ENCODE results near the gene ANKRD7.

Gene ANKRD7, protein sequence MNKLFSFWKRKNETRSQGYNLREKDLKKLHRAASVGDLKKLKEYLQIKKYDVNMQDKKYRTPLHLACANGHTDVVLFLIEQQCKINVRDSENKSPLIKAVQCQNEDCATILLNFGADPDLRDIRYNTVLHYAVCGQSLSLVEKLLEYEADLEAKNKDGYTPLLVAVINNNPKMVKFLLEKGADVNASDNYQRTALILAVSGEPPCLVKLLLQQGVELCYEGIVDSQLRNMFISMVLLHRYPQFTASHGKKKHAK

DNA sequence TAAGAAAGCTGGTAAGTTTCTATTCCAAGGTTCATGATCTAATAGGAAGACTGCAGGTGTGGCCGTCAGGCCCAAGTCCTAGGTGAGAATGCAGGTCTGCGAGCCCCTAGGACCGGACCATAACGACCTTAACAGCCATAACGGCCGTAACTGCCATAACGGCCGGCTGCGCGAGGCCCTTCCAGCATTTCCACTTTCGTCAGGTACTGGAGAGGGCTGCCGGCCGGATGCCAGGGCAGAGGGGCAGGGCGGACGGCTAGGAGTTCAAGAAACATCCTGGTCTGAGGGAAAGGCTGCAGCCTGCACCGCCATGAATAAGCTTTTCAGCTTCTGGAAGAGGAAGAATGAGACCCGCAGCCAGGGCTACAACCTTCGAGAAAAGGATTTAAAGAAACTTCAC lies at the start of gene ANKRD7:
TSS of gene ANKRD7 (plus strand) at position 184 of the 400 bp plus-strand sequence. CDS start at position 311, 127 bp downstream.
- no peak for DNase-seq

DNA sequence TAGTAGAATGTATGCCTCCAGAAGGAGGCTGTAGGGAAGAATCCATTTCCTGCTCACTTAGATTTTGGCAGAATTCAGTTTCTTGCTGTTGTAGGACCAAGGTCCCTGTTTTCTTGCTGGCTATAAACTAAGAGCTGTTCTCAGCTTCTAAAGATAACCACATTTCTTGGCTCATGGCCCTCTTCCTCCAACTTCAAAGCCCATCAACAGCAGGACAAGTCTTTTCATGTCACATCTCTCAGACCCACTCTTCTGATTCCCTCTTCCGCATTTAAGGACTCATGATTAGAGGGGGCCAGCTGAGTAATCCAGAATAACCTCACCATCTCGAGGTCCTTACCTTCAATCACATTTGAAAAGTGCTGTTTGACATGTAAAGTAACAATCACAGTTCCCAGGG lies 48.8 kb upstream of the ANKRD7 start:
- DNase-seq: no peak

DNA sequence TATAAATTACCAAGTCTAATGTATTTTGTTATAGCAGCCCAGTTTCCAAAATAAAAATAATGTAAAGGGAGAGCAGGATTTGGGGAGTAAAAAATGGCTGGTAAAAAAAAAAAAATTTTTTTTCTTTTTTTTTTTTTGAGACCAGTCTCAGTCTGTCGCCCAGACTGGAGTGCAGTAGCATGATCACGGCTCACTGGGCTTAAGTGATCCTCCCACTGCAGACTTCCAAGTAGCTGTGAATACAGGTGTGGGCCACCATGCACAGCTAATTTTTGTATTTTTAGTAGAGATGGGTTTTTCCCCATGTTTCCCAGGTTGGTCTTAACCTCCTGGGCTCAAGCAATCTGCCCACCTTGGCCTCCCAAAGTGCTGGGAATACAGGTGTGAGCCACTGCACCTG lies 45.3 kb upstream of the ANKRD7 start:
- no peak for DNase-seq

DNA sequence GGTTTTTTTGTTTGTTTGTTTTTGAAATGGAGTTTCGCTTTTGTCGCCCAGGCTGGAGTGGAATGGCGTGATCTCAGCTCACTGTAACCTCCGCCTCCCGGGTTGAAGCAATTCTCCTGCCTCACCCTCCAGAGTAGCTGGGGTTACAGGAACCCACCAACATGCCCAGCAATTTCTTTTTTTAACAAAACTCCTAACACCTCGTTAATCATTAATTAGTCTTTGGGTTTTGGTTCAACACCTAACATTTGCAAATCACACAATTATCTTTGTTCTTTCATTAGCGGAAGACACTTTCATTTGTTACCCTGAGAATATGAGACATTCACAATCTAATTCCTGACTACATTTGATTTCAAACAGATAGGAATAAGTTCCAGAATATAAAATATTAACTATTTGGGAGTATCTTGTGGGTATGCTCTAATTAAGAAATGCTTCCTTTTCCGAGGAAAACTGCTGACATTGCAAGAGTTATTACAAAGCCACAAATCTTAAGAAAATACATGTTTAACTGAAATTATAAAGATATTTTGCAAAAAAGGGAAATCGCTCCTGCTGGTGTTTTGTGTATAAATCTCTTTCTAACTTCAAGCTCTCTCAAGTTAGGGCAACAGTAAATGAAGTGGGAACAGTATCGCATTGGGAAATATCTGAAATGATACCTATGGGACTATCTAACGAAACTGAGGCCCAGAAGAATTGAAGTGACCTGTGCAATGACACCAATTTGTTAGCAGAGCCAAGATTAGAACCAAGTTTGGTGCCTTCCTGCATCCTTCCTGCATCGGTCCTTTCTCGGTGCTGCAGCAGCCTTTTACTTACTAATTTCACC lies 41.7 kb upstream of the ANKRD7 start:
- DNase-seq: no peak

DNA sequence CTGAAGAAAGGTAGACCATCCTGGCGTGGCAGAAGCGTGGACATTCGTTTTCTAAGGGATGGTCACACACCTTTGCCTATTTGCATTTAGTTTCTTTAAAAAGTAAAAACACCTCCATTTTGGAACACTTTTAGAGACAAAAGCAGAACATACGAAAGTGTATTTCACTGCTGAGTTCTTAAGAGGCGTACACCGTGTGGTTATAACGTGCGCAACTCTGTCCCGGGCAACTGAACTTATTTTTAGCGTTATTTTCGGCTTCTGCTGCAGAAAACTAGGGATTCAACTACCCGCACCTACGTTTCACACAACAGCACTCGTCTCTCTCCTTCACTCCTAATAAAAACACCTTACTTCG lies 41.1 kb upstream of the ANKRD7 start:
- no peak for DNase-seq

DNA sequence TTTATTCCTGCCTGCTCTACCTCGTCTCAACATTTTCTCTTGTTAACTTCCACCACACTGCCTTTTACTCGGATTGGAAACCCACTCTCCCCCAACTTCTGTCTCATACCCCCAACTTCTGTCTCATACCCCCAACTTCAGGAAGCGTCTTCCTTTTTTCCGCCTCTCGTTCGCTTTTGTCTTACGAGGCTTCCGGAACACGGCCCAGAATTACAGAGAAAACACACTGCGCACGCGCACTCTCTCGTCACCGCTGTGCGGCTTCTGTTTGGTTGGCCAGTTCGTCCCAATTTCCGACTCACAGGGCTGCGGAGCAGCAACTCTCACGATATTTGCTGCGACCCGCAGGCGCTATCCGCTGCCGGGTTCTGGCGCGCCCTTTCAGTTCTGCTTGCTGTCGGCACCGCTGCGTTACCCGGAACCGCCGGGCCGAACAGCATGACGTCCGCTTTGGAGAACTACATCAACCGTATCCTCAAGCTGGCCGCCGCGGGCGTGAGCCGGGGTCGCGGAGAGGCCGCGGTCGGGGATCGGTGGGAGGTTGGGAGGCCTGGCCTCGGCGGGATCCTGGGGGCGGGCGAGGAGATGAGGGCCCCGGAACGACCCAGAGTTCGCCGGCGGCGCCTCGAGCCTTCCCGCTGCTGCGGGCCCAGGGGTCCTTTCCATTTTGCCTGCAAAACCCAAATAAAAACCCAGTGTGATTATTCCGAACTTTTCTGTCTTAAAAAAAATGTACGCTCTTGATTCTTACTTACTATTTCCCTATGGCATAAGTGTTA lies 40.5 kb upstream of the ANKRD7 start, which contains the start of gene LSM8:
TSS of gene LSM8 (plus strand) at position 379 of the 779 bp plus-strand sequence. CDS start at position 439, 60 bp downstream.
- peak; percentile 94 for DNase-seq

DNA sequence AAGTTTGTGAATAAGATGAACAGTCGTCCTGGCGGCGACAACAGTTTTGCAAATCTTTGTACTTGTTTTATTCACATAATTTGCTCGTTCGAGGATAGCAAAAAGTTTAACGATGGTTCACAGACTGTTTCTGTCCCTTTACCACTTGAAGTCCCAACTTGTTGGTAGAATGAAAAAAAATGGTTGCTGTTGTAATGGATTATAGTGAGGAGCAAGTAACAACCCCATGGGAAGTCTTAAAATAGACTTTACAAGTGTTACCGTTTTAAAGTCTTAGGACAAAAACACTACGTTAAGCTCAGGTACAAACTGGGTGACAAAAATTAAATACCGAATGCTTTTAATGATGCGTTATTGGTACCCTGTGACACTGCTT lies 40.0 kb upstream of the ANKRD7 start:
- DNase-seq: no peak

DNA sequence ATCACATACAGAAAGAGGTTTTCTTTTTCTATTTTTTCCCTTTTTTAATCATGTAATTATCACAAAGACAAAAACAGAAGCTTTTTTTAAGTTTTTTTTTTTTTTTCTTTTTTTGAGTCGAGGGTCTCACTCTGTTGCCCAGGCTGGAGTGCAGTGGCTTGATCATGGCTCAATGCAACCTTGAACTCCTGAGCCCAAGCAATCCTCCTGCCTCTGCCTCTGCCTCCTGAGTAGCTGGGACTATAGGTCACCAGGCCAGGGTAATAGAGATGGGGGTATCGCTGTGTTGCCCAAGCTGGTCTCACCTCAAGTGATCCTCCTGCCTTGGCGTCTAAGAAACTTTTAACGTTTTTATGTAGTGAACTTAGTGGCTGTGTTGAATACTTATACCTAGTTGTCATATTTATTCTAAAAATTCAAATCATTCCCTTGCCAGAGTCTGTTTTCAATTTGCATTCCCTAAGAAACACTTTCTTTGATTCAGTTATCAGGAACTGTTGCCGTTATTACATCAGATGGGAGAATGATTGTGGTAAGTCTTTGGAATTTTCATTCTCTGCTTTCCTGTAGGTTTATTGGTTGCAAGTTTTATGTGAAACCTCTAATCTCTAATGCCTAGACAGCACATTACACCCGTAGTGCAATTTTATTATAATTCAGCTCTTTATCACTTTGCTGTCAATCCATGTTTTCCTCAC lies 39.2 kb upstream of the ANKRD7 start:
- no peak for DNase-seq

DNA sequence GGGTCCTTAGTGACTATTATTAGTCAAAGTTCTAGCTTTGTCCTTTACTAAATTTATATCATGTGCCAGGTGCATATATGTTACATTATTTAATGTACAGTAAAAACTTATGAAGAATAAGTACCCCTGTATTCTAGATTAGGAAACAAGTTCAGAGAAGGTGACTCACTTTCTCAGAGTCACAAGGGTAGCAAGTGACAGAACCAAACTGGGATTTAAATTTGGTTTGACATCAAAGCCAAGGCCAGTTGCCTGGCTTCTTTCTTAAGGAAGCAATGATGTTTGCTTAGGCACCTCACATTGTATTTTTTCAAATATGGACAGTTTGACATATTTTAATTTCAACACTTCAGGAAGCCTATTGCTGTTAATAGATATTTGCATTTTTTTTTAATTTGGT lies 38.0 kb upstream of the ANKRD7 start:
- no peak for DNase-seq

DNA sequence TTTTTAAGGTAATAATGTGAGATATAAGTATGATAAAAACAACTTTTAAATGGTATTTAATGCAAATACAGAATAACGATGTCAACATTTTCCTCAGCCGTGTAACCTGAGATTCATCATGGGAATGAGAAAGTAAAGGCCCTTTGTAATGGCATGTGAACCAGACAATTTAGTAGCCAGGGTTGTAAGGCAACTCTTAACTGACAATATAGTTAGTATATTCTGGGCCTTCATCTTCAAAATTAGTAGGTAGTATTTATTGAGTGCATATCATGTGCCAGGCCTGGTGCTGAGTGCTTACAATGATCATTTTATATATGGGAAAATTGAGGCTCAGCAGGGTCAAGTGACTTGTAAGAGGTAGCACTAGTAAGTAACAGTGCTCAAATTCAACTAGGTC lies 29.9 kb upstream of the ANKRD7 start:
- DNase-seq: no peak

DNA sequence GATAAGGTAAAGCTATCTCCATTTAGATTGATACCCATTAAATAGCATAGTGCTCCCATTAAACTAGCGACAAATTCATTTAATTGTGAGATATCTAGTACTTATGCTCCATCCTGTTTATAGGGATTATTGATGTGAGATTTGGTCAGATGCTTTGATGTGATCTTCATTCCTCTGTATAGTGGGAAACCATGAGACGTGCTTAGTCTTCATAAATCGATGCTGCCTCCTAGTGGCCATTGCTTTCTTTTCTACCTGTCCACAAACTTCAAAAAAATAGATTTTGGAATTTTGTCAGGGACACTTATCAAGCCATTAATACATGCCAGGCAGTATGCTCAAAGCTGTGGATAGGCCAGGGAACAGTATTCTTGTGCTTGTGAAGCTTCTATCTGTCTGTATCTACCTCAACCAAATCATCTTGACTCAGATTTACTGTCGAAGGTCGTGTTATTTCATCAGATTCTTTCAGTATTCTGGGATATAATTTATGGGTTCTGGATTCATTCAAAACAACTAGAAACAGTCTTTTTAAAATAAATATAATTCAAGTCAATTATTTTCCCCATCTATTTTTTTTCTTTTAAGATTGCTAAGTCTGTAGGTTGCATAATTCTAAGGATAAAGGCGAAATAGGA lies 28.5 kb upstream of the ANKRD7 start:
- peak; percentile 33 for DNase-seq

DNA sequence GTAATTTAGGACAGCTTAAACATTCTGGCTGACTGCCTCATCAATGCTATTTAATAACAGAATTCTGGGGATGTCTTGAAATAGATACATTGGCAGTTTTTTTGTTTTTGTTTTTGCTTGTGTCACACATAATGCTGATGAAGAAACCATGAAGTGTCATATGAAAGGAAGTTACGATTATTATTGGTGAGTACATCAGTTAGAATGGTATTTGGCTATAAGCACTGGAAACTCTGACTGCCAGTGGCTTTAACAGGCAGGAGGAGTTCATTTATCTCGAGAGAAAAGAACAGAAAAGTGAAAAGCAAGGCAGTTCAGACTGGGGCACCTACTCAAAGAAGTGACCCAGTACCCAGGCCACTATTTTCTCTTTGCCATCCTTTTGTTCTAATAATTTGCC lies 22.4 kb upstream of the ANKRD7 start:
- DNase-seq: no peak

DNA sequence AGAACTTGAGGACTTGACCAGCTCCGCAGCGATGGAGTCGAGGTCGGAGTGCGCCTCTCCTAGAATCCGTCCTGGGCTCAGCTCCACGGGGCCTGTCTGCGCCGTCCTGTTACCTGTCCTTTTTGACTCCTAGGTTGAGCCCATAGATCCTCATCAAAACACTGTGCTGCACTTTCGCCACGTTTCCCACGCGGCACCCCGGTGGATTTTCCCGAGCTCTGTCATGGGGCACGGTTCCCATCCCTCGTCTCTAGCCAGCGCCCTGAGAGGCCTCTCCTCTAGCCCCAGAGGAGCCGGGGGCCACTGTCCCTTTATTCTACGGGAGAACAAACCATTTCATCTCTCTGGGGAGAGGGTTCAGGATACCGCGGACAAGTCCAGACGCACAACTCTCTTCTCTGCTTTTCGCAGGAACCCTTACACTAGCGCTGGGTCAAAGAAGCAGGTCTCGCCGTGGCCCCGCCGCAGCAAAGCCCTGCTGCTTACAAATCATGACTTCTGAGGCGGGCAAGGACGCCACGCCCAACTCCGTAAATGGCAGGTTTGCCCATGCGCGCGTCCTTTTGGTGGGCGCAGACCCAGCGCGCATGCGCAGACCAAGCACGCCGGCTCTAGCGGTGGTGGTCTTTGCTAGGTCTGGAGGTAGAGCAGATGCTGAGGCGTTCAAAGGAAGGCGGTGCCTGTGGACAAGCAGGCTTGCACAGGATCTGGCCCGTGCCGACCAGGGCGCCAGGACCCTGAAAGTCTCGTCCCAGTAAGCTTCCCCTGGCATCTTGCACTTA lies 10.3 kb upstream of the ANKRD7 start:
- peak; percentile 81 for DNase-seq

DNA sequence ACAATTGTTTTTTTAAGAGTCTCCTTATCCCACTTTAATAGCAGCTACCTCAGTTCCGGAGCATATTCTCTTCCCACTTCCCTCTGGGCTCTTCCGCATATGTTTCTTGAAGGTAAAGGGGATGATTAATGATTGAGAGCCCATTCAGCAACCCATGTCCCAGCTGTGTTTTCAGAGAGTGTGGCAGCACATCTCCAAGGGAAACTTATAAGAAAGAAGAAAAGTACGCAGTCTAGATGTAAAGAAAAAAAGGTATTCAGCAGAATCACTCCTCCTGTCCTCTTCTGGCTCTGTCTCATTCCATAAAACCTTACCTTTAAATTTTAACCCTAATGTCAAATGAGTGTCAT lies 9.7 kb upstream of the ANKRD7 start:
- DNase-seq: no peak

DNA sequence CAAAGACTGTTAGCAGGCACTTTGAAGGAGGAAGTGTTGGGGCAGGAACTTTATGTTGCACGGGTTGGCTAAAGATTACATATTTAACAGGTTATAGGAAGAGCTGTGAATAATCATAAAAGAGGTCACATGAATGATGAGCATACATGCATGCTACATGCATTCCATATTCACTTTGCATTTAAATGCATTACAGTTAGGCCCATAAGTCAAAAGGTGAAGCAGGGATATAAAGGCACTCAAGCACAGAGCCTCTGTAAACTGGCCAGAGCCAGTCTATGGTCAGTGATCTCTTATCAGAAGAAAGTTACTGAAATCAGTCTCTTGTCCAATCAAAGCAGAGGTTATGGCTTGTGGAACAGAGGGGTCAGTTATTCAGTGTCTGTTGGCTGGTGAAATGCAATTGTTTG lies 7.3 kb upstream of the ANKRD7 start:
- DNase-seq: no peak

DNA sequence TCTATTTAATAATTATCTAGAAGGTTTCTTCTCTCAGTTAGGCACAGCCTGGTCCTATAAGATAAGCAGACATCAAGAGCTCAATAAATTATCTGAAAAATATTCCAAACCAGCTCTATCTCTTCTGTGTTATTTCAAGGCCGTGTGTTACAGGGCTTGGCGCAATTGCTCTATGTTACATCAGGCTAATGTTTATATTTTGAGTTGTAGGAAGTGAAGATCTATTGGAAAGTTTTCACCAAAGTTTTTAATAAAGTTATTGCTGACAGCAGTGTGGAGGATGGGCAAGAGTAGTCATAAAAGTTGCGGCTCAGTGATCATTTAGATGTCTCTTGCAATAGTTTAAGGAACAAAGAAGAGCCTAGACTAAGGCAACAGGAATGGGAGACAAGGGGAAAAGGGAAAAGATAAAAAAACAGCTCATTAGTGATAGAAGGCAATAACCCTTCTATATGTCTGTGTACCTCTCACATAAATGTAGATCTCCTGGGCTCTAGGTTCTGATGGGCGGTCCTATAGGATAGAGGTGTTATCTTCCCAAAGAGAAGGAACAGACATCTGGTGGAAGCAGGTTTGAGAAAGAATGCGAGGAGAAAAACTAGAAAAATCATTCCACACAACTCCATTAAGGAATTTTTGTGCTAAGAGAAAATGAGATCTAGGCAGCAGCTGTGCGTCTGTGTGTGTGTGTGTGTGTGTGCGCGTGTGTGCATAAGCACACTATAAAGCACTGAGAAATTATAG lies 5.9 kb upstream of the ANKRD7 start:
- DNase-seq: no peak

DNA sequence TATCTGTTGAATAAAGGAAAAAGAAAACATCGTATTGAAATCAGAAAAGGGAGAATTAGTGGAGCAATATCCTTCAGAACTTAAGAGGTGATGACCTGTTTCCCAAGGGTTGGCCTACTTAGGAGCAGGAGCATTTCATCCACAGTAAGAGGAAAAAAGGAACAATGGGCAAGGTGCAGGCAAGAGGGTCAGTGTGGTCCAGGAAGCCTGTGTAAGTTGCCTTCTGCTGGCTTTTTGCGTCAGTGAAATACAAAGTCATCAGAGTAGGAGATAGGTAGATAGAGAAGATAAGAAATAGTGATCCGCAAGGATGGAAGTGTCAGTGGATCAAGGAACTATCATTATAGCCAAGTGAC lies 5.4 kb upstream of the ANKRD7 start:
- DNase-seq: no peak

DNA sequence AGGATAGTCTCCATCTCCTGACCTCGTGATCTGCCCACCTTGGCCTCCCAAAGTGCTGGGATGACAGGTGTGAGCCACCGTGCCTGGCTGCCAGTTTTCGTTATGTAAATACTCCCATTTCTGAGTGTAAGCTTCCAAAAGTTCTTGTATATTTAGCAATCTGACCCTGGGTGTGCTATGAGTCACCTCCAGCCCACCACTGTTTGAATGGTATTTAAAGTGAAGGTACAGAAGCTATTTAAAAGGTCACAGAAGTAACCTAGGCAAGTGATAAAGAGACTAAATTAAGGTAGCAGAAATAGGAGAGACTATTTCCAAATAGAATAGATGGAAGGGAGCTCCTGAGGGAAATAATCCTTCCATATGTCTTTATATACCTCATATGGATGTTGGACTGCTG lies 3.9 kb upstream of the ANKRD7 start:
- DNase-seq: no peak

DNA sequence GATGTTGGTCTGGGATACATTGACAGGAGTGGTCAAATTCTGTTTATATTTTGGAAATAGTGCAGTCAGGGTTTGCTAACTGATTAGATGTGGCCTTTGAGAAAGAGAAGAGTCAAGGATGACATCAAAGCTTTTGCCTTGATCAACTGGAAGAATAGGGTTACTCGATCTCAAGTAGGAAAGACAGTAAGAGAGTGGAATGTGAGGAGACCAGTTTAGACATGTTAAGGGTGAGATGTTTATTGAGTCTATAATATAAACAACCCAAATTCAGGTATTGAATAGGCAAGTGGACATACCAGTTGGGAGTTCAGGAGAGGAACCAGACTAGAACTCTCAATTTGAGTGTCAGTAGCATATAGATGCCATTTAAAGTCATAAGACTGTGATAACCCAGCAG lies 1.9 kb upstream of the ANKRD7 start:
- no peak for DNase-seq

DNA sequence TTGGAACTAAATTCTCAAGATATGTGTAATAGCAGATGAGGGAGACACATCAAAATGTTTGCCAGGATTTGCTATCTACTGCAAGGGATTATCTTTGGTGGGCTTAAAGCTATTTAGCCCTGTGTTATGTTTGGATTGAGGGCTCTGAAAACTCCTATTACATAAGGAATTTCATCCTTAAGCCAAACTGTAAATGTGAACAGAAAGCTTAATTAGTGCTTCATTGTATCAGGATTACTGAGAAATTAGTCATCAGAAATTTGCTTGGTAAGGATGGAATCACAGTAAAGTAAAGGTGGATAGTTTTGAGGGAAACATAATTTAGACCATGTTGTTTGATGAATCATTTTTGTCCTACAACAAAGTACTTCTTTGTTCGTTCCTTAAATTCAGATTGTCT lies 8.3 kb downstream of the ANKRD7 start:
- no peak for DNase-seq

DNA sequence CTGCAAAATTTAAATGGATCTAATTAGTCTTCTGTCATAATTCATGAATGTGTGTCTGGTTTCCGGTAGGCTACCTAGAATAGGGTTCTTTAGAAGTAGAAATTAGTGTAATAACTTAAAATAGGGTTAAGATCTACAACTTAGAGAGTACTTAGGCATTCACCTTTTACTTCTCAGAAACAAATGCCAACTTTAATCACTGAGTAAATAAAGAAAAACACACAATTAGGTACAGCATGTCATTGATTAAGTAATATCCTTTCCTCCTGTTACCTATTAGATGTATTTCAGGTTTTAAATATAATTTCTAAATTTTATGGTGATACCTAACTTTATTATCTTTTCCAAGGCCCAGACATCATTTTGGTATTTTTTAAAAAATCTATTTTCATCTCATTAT lies 9.3 kb downstream of the ANKRD7 start:
- DNase-seq: no peak
